GM19043 (cell line): ENCODE results near the gene RAC2.

Experiments
- ATAC-seq: cut with Tn5 transposase; IDR thresholded peaks from one replicate; pipeline ENCODE4 v1.9.1; 2021; ENCODE audit warnings: low read depth; ENCODE audit not compliant: unreplicated experiment

RAC2 gene

GRCh38 chr22:37276776-37277175 lies 32.7 kb upstream of the RAC2 start:
- ATAC-seq, result no peak

GRCh38 chr22:37275622-37276021 lies 31.6 kb upstream of the RAC2 start:
- no peak for ATAC-seq

GRCh38 chr22:37275134-37275533 lies 31.1 kb upstream of the RAC2 start:
- ATAC-seq, result no peak

- no peak for ATAC-seq
Measured at GRCh38 chr22:37274380-37274862, 30.4 kb upstream of the RAC2 start.

GRCh38 chr22:37273846-37274225 lies 29.8 kb upstream of the RAC2 start:
- no peak for ATAC-seq

- no peak for ATAC-seq
Measured at GRCh38 chr22:37273126-37273845, 29.2 kb upstream of the RAC2 start.

- no peak for ATAC-seq
Measured at GRCh38 chr22:37270928-37271650, 27.0 kb upstream of the RAC2 start.

- ATAC-seq, result no peak
Measured at GRCh38 chr22:37269936-37270678, 26.0 kb upstream of the RAC2 start.

GRCh38 chr22:37267661-37268413 lies 23.8 kb upstream of the RAC2 start:
- ATAC-seq, result no peak

GRCh38 chr22:37267135-37267587 lies 23.1 kb upstream of the RAC2 start:
- ATAC-seq, result no peak

- ATAC-seq, result no peak
Measured at GRCh38 chr22:37266581-37267134, 22.6 kb upstream of the RAC2 start.

GRCh38 chr22:37263966-37264887 lies 20.2 kb upstream of the RAC2 start:
- no peak for ATAC-seq

- ATAC-seq, result no peak
Measured at GRCh38 chr22:37262346-37262745, 18.3 kb upstream of the RAC2 start.

- ATAC-seq, result no peak
Measured at GRCh38 chr22:37260901-37261336, 16.9 kb upstream of the RAC2 start.

GRCh38 chr22:37260155-37260795 lies 16.2 kb upstream of the RAC2 start:
- ATAC-seq, result no peak

GRCh38 chr22:37259540-37260029 lies 15.5 kb upstream of the RAC2 start:
- no peak for ATAC-seq

- no peak for ATAC-seq
Measured at GRCh38 chr22:37258753-37259401, 14.8 kb upstream of the RAC2 start.
